Nephron progenitor cell (in vitro differentiated cells): ENCODE measurements around the gene CHI3L2.

Source experiments
- DNase-seq: peaks from one replicate; pipeline ENCODE4 v3.0.0; 2021
- H3K27ac Mint-ChIP-seq: 2 replicates; pipeline ENCODE4 v1.8.0; 2021; ENCODE audit warnings: mild to moderate bottlenecking, moderate library complexity, mixed read lengths
- H3K27me3 Mint-ChIP-seq: 2 replicates; pipeline ENCODE4 v1.8.0; 2021; ENCODE audit warnings: mild to moderate bottlenecking, low read depth, mixed read lengths; ENCODE audit not compliant: poor library complexity
- H3K36me3 Mint-ChIP-seq: 2 replicates; pipeline ENCODE4 v1.8.0; 2021; ENCODE audit warnings: low read depth, mixed read lengths
- H3K4me1 Mint-ChIP-seq: 2 replicates; pipeline ENCODE4 v1.8.0; 2021; ENCODE audit warnings: mixed read lengths
- H3K4me3 Mint-ChIP-seq: 2 replicates; pipeline ENCODE4 v1.8.0; 2021; ENCODE audit warnings: mild to moderate bottlenecking, moderate library complexity, mixed read lengths
- H3K9me3 Mint-ChIP-seq: 2 replicates; pipeline ENCODE4 v1.8.0; 2021; ENCODE audit warnings: mild to moderate bottlenecking, moderate library complexity, mixed read lengths
- TF ChIP-seq, protein P1 (sequence below): fragments of 200-600 bp; sonication (generic); IDR thresholded peaks from 2 replicates; pipeline ENCODE4 v1.5.0; 2021; ENCODE audit warnings: antibody characterized with exemption

The CHI3L2 gene

DNA sequence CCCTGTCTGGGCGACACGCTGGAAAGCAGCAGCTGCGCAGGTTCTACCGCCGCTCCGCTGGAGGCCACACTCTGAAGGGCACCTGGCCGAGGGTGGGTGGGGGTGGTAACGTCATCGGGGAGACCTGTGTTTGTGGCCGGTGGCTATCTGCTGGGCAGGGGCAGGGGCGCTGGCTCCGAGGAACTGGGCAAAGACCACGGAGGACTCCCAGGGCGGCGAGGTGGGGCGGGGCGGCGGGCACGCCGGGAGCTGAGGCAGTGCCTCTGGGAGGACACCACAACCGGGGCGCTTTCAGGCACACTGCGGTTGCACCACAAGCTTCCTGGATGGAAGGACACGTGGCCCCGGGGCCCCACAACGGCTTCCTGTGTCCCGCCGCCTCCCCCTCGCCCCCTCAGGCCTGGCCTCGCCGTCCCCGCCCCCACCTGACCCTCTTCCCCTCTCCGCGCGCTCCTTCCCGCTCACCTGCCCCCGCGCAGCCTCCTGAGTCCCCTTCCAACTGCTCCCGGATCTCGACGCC, 23.8 kb upstream of the CHI3L2 start:
- peak; percentile 9 for DNase-seq
- no peak overlapping the region for H3K27ac Mint-ChIP-seq
- H3K9me3 Mint-ChIP-seq, result peaks cover 6% of the 10 kb centered on the region
- TF ChIP-seq, protein P1, sequence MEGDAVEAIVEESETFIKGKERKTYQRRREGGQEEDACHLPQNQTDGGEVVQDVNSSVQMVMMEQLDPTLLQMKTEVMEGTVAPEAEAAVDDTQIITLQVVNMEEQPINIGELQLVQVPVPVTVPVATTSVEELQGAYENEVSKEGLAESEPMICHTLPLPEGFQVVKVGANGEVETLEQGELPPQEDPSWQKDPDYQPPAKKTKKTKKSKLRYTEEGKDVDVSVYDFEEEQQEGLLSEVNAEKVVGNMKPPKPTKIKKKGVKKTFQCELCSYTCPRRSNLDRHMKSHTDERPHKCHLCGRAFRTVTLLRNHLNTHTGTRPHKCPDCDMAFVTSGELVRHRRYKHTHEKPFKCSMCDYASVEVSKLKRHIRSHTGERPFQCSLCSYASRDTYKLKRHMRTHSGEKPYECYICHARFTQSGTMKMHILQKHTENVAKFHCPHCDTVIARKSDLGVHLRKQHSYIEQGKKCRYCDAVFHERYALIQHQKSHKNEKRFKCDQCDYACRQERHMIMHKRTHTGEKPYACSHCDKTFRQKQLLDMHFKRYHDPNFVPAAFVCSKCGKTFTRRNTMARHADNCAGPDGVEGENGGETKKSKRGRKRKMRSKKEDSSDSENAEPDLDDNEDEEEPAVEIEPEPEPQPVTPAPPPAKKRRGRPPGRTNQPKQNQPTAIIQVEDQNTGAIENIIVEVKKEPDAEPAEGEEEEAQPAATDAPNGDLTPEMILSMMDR, result no peak
- H3K27me3 Mint-ChIP-seq, result peaks cover 67% of the 10 kb centered on the region
- no peaks in the 10 kb centered on the region for H3K36me3 Mint-ChIP-seq
- peaks cover 10% of the 10 kb centered on the region for H3K4me1 Mint-ChIP-seq
- H3K4me3 Mint-ChIP-seq, result peak overlapping the region; percentile 59

DNA sequence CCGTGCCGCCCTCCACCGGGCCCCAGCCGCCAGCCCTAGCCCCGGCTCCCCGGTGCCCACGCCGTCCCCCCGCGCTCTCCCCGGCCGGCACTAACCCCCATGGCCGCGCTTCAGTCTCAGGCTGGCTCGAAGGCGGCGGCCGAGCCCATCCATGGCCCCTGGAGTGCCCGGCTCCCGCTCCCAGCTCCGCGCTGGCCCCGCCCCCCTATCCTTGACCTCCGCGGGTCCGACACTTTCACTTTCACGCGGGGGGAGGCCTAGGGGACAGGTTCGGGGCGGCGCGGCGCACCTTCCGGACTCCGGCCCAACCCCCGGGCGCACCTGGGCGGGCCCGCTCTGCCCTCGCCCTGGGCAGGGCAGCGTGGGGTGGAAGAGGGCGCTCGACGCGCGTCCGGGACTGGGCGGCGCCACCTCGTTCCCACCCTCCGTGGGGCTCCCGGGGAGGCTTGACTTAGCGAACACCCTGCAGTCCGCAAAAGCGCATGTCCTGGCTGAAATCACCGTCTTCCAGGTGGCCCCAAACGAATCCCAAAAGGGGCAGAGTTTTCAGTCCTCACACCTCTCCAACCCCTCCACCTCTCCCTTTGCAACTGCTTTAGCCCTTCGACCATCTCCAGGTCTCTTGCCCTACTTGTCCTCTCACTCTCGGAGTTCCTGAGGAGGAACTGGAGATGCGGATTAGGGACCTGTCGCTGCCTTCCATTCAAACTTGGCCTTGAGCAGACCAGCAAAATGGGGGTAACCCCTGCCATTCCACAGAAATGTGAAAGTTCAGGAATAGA, 23.1 kb upstream of the CHI3L2 start:
- Mint-ChIP-seq H3K9me3 (peaks cover 6% of the 10 kb centered on the region), H3K4me1 (peaks cover 10% of the 10 kb centered on the region), H3K4me3 (peak overlapping the region; percentile 68), H3K27me3 (peaks cover 67% of the 10 kb centered on the region), H3K27ac (no peak overlapping the region), H3K36me3 (no peaks in the 10 kb centered on the region)
- TF ChIP-seq, protein P1, result no peak
- peak; percentile 23 for DNase-seq

DNA sequence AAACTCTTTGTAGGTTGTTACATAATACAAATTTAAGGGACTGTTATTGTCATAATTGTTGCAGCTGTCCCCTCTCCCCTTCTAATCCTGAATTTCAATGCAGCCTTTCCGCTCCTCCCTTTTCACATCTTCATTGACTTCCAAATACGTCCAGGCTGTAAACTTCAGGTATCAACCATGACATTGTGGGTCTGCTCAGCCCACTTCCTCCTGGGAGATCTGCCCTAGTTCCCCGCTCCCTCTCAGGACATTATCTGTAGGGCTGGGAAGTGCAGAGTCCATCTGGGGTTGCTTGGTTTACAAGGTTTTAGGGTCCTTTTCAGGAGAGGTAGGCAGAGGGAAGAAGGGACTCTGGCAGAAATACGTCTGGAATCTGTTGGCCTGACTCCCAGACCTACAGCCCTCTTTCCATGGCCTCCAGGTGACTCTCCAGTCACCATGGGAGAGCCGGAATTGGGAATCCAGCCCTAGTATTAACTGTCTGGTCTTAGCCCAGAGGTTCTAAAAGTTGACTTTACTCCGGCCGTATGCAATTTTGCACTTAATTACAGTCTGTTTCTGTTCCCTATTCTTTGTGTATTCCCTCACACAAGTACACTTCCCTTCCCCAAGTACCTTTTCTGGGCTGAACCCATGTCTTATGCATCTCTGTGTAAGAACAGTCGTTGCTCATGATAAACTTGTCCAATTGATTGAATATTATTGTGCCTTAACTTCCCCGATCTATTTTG, 22.4 kb upstream of the CHI3L2 start:
- Mint-ChIP-seq H3K27me3 (peaks cover 64% of the 10 kb centered on the region), H3K4me1 (peaks cover 10% of the 10 kb centered on the region), H3K36me3 (no peaks in the 10 kb centered on the region), H3K27ac (no peak overlapping the region), H3K4me3 (peak overlapping the region; percentile 68), H3K9me3 (peaks cover 6% of the 10 kb centered on the region)
- no peak for DNase-seq
- TF ChIP-seq, protein P1, result no peak

DNA sequence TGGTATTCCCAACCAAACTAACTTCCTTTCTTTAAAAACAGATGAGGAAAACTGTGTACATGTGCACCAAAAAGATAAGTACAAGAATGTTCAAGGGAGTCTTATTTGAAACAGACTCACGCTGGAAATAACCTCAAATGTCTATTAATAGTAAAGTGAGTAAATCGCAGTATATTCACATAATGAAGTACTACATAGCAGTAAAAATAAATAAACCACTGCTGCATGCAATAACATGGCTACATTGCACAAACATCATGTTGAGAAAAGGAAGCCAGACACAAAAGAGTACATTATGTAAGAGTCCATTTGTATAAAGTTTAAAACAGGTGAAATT, 21.8 kb upstream of the CHI3L2 start:
- no peak for DNase-seq
- Mint-ChIP-seq H3K9me3 (peaks cover 6% of the 10 kb centered on the region), H3K36me3 (no peaks in the 10 kb centered on the region), H3K4me3 (peak overlapping the region; percentile 22), H3K27ac (no peak overlapping the region), H3K4me1 (peaks cover 10% of the 10 kb centered on the region), H3K27me3 (peaks cover 60% of the 10 kb centered on the region)
- TF ChIP-seq, protein P1, result no peak

DNA sequence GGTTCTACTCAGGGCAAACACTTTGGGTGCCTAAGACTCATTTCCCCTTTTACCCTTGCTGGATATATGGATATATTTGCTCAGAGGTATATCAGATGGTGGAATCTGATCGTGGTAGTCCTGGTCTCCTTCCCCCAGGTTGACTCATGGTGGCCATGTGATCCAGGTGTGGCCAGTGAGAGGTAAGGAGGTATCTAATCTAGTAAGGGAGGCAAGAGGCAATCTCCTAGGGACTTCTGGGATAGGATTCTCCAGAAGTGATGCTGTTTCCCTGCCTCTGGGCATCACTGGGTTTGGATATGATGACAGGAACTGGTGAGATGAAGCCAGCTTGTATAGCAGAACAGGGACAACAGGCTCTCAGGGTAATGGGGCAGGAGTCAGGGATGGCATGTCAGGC, 18.6 kb upstream of the CHI3L2 start:
- peaks cover 6% of the 10 kb centered on the region for H3K9me3 Mint-ChIP-seq
- TF ChIP-seq, protein P1, result no peak
- peaks cover 10% of the 10 kb centered on the region for H3K4me1 Mint-ChIP-seq
- no peak overlapping the region for H3K4me3 Mint-ChIP-seq
- H3K36me3 Mint-ChIP-seq, result no peaks in the 10 kb centered on the region
- H3K27me3 Mint-ChIP-seq, result peaks cover 41% of the 10 kb centered on the region
- DNase-seq, result no peak
- no peak overlapping the region for H3K27ac Mint-ChIP-seq
